A549 (cell line): ENCODE results near the gene BRD1. TPM values are rescaled to one million over a fixed set of nuclear protein-coding genes. Genes with fewer than 3 reads are reported as not detected.
A peak's percentile ranks its signal among the peaks of the same experiment; 100 is the strongest.

ENCODE experiments used
- ATAC-seq, 2 experiments: fragments of 200-7000 bp in 1 of 2; fragments of >200 bp in 1 of 2; cut with Nextera tagmentation in 1 of 2; cut with Tn5 transposase in 1 of 2; 3 replicates each; pipeline versions ENCODE4 v1.8.0 to v1.9.1; 2018 to 2020; ENCODE audit warnings: mild to moderate bottlenecking in 1 of 2, moderate library complexity in 1 of 2
- CTCF ChIA-PET: fragments of 300-600 bp; sonication (Branson Sonifier 250); formaldehyde crosslinking; extraction: SDS; loops from one replicate; lab custom pipeline; 2021; ENCODE audit warnings: antibody characterized with exemption, inconsistent platforms; lab: Yijun Ruan, JAX
- POLR2A ChIA-PET: fragments of 350-600 bp; formaldehyde crosslinking; extraction: SDS; loops from one replicate; lab custom pipeline; 2021; ENCODE audit warnings: antibody characterized with exemption, inconsistent platforms; lab: Yijun Ruan, JAX
- DNase-seq, 2 experiments: peaks; one replicate each; pipeline versions ENCODE4 v3.0.0 to v3.0.0-alpha.2; 2011 to 2016; ENCODE audit warnings: low read depth in 1 of 2, low spot score in 1 of 2
- FAIRE-seq: peaks from 2 replicates; lab custom pipeline; 2011; peaks lifted over from hg19 to GRCh38; lab: Jason Lieb, UNC
- H3K27ac ChIP-seq, 2 experiments: fragments of >200 bp; sonication (Bioruptor Twin); formaldehyde crosslinking; 3 replicates each; pipeline ENCODE4 v1.5.1; 2016 to 2017
- H3K4me1 ChIP-seq: fragments of >200 bp; sonication (Bioruptor Twin); formaldehyde crosslinking; 3 replicates; pipeline ENCODE4 v1.6.1; 2016
- H3K4me2 ChIP-seq: fragments of >200 bp; sonication (Bioruptor Twin); formaldehyde crosslinking; 3 replicates; pipeline ENCODE4 v1.6.1; 2016
- H3K4me3 ChIP-seq: fragments of >200 bp; sonication (Bioruptor Twin); formaldehyde crosslinking; 3 replicates; pipeline ENCODE4 v1.5.1; 2016
- H3K9me3 ChIP-seq: fragments of >200 bp; sonication (Bioruptor Twin); formaldehyde crosslinking; 3 replicates; pipeline ENCODE4 v1.6.1; 2016
- ATOH8 ChIP-seq: fragments of 250-450 bp; sonication (Bioruptor Pico); IDR thresholded peaks from 2 replicates; pipeline ENCODE4 v1.5.0; 2020; ENCODE audit warnings: low read depth, mild to moderate bottlenecking, moderate library complexity
- CBX2 ChIP-seq: fragments of 200-600 bp; sonication (generic); IDR thresholded peaks from 2 replicates; pipeline ENCODE4 v1.6.1; 2016; ENCODE audit warnings: low read depth, mild to moderate bottlenecking, borderline replicate concordance
- CBX8 ChIP-seq: fragments of 200-600 bp; sonication (generic); IDR thresholded peaks from 2 replicates; pipeline ENCODE4 v1.6.1; 2016
- CHD2 ChIP-seq: fragments of 150-350 bp; IDR thresholded peaks from 2 replicates; pipeline ENCODE4 v1.6.1; 2014; ENCODE audit warnings: low read length; ENCODE audit not compliant: partially characterized antibody
- ELK1 ChIP-seq: fragments of 150-350 bp; IDR thresholded peaks from 2 replicates; pipeline ENCODE4 v1.6.1; 2014; ENCODE audit warnings: low read depth, mild to moderate bottlenecking, low read length
- FOXS1 ChIP-seq: fragments of 250-450 bp; sonication (Bioruptor Pico); IDR thresholded peaks from 2 replicates; pipeline ENCODE4 v1.5.0; 2020; ENCODE audit warnings: mild to moderate bottlenecking, moderate library complexity
- GATA3 ChIP-seq: IDR thresholded peaks from 2 replicates; pipeline ENCODE4 v1.6.1; 2012; ENCODE audit warnings: borderline replicate concordance
- HDAC2 ChIP-seq: fragments of 200-600 bp; sonication (generic); IDR thresholded peaks from 2 replicates; pipeline ENCODE4 v1.6.1; 2016
- HOXB13 ChIP-seq: fragments of 250-450 bp; sonication (Bioruptor Pico); IDR thresholded peaks from 2 replicates; pipeline ENCODE4 v1.5.0; 2020; ENCODE audit warnings: low read depth, mild to moderate bottlenecking, moderate library complexity
- JUN ChIP-seq, 2 experiments: fragments of >200 bp; sonication (Bioruptor Twin); formaldehyde crosslinking; IDR thresholded peaks; 2 replicates in 1 of 2; 3 replicates in 1 of 2; pipeline ENCODE4 v1.6.1; 2016 to 2017
- MAX ChIP-seq: IDR thresholded peaks from 2 replicates; pipeline ENCODE4 v1.6.1; 2012
- MYC ChIP-seq: IDR thresholded peaks from 2 replicates; pipeline ENCODE4 v1.6.1; 2012; ENCODE audit warnings: mild to moderate bottlenecking, inconsistent platforms, low read length, improper control_type of control experiment, borderline replicate concordance
- NFE2L2 ChIP-seq: fragments of 150-350 bp; conservative IDR thresholded peaks from 2 replicates; pipeline ENCODE4 v1.6.1; 2014; ENCODE audit warnings: low read length
- PBX3 ChIP-seq: IDR thresholded peaks from 2 replicates; pipeline ENCODE4 v1.6.1; 2012
- PHF8 ChIP-seq: fragments of 200-600 bp; sonication (generic); IDR thresholded peaks from 2 replicates; pipeline ENCODE4 v1.6.1; 2016; ENCODE audit warnings: low read depth, mild to moderate bottlenecking, antibody characterized with exemption, moderate library complexity, borderline replicate concordance
- POLR2AphosphoS2 ChIP-seq: conservative IDR thresholded peaks from 2 replicates; pipeline ENCODE4 v1.6.1; 2012; ENCODE audit warnings: low read length, improper control_type of control experiment, inconsistent platforms
- RAD21 ChIP-seq, 2 experiments: fragments of >200 bp in 1 of 2; sonication (Bioruptor Twin) in 1 of 2; formaldehyde crosslinking in 1 of 2; IDR thresholded peaks in 1 of 2; conservative IDR thresholded peaks in 1 of 2; 2 replicates in 1 of 2; 3 replicates in 1 of 2; pipeline ENCODE4 v1.6.1; 2012 to 2018; ENCODE audit warnings: inconsistent platforms in 1 of 2
- RFX5 ChIP-seq: fragments of 450-650 bp; IDR thresholded peaks from 2 replicates; pipeline ENCODE4 v1.7.1; 2014; ENCODE audit warnings: antibody characterized with exemption, mild to moderate bottlenecking, moderate library complexity
- TFCP2L1 ChIP-seq: fragments of 250-450 bp; sonication (Bioruptor Pico); IDR thresholded peaks from 2 replicates; pipeline ENCODE4 v1.5.0; 2021; ENCODE audit warnings: mild to moderate bottlenecking
- ZC3H11A ChIP-seq: fragments of 450-650 bp; IDR thresholded peaks from 2 replicates; pipeline ENCODE4 v1.6.1; 2014; ENCODE audit warnings: antibody characterized with exemption, mild to moderate bottlenecking
- ZFP36 ChIP-seq: fragments of 450-650 bp; IDR thresholded peaks from 2 replicates; pipeline ENCODE4 v1.6.1; 2014; ENCODE audit warnings: borderline replicate concordance; ENCODE audit not compliant: partially characterized antibody
- ZNF302 ChIP-seq: fragments of 250-450 bp; sonication (Bioruptor Pico); IDR thresholded peaks from 2 replicates; pipeline ENCODE4 v1.9.0; 2021; ENCODE audit warnings: inconsistent platforms, mild to moderate bottlenecking, moderate library complexity
- ZSCAN20 ChIP-seq: fragments of 250-450 bp; sonication (Bioruptor Pico); IDR thresholded peaks from 2 replicates; pipeline ENCODE4 v1.8.0; 2022; ENCODE audit warnings: mild to moderate bottlenecking, moderate library complexity
- WGBS: methylation state at CpG from one replicate; pipeline ENCODE4 v1.1.6; 2017; ENCODE audit errors: missing lambda C conversion rate; 5-methylcytosine and 5-hydroxymethylcytosine counted together
- polyA plus RNA-seq, 4 experiments: library from polyadenylated mRNA; depleted of rRNA in 3 of 4; stranded (reverse); fragments of >200 nt; fragmentation: RNase III in 1 of 4; extraction: RNeasy Plus Mini Kit Qiagen cat#74134 plus additional on column Dnase treatment in 1 of 4; gene quantifications; 2 replicates in 3 of 4; 3 replicates in 1 of 4; pipeline ENCODE4 v1.2.3, GENCODE V29; 2011 to 2017
- small RNA-seq, 6 experiments: library from RNA; depleted of rRNA; stranded (forward); fragments of <200 nt; gene quantifications; one replicate each; pipeline ENCODE3, GENCODE V24; 2012

Gene BRD1
- polyA plus RNA-seq, 2 of the 4 experiments (the other 2 are of a cell fraction): 3.7 to 11.5 TPM

- DNase-seq (no peak), FAIRE-seq (no peak), ATAC-seq (peak in 1 of 2 experiments; percentile 62; a peak in 3 of 6 replicates)
- Histone ChIP-seq H3K9me3 (no peaks in the 10 kb centered on the region), H3K27ac (no peak overlapping the region), H3K4me1 (no peaks in the 10 kb centered on the region), H3K4me3 (peak overlapping the region; percentile 22; the same call in 2 of the 3 replicates), H3K4me2 (peak overlapping the region; percentile 59)
- WGBS: 53% methylated on average over 34 of the region's 54 CpGs
- ChIA-PET POLR2A (no interaction called here), CTCF (interaction anchor here (1.0 to 2.0 kb wide), 5 partner anchors 12 to 781 kb away, joined by 3 to 11 read pairs (median 6); no protein-coding TSS in a partner anchor)
- TF ChIP-seq HOXB13 (CRISPR knock-in tag) (no peak), TFCP2L1 (CRISPR knock-in tag) (no peak), GATA3 (no peak), ZC3H11A (no peak), CHD2 (no peak), FOXS1 (no peak), HDAC2 (no peak), RAD21 (conservative IDR thresholded peaks at IDR 0.05 in 1 of 2, IDR thresholded peaks at IDR 0.05 in 1 of 2) (no peak), CBX2 (no peak), CBX8 (no peak)
Observed at GRCh38 chr22:49724030-49724892, 103.4 kb downstream of the BRD1 start.

GRCh38 chr22:49723478-49724029, 104.1 kb downstream of the BRD1 start:
- ChIA-PET CTCF (interaction anchor here (1.5 to 1.7 kb wide), 2 partner anchors 11 to 780 kb away, joined by 5 to 6 read pairs; no protein-coding TSS in a partner anchor), POLR2A (no interaction called here)
- H3K4me1 ChIP-seq: no peaks in the 10 kb centered on the region
- TF ChIP-seq GATA3: no peak
- TF ChIP-seq ZSCAN20: no peak
- TF ChIP-seq ZFP36: no peak
- TF ChIP-seq ZNF302: no peak
- no peak for TF ChIP-seq HOXB13 (CRISPR knock-in tag)
- TF ChIP-seq ATOH8 (CRISPR knock-in tag): no peak
- no peak for TF ChIP-seq NFE2L2
- no peak for TF ChIP-seq MAX
- no peak for TF ChIP-seq MYC
- no peak for TF ChIP-seq RFX5
- TF ChIP-seq JUN (IDR thresholded peaks at IDR 0.05): no peak
- no peak for TF ChIP-seq POLR2AphosphoS2
- TF ChIP-seq TFCP2L1 (CRISPR knock-in tag): no peak
- TF ChIP-seq ELK1: no peak
- TF ChIP-seq PHF8: no peak
- TF ChIP-seq PBX3: no peak
- no peak overlapping the region for H3K4me3 ChIP-seq
- H3K9me3 ChIP-seq: no peaks in the 10 kb centered on the region
- DNase-seq (no peak), ATAC-seq (no peak), FAIRE-seq (no peak)
- 64% methylated on average over 9 of the region's 14 CpGs for WGBS
- no peak overlapping the region for H3K27ac ChIP-seq
- H3K4me2 ChIP-seq: no peak overlapping the region

Small RNAs within 50 kb of the gene (small RNA-seq; reads per million reads assigned to genes)
- gene AL117328.1: 0 reads per million in 6 experiments
- 0 reads per million in 6 experiments for gene RF00017

Other genes starting within 250 kb of the BRD1 start
- 8.6 and 12.3 TPM in 2 replicates for gene ZBED4, start 26.0 kb upstream of the BRD1 start, polyA plus RNA-seq (2011; rRNA removed)
- 8.5 to 9.5 TPM (median 8.9 TPM) in 3 replicates for gene ZBED4, start 26.0 kb upstream of the BRD1 start, polyA plus RNA-seq (2017; fragmentation: RNase III; extraction: RNeasy Plus Mini Kit Qiagen cat#74134 plus additional on column Dnase treatment)
- gene ALG12, start 90.6 kb upstream of the BRD1 start, polyA plus RNA-seq (2011; rRNA removed): 4.4 and 5.2 TPM in 2 replicates
- 6.3 to 9.0 TPM (median 7.7 TPM) in 3 replicates for gene ALG12, start 90.6 kb upstream of the BRD1 start, polyA plus RNA-seq (2017; fragmentation: RNase III; extraction: RNeasy Plus Mini Kit Qiagen cat#74134 plus additional on column Dnase treatment)
- 14.4 and 15.1 TPM in 2 replicates for gene CRELD2, start 90.8 kb upstream of the BRD1 start, polyA plus RNA-seq (2011; rRNA removed)
- gene CRELD2, start 90.8 kb upstream of the BRD1 start, polyA plus RNA-seq (2017; fragmentation: RNase III; extraction: RNeasy Plus Mini Kit Qiagen cat#74134 plus additional on column Dnase treatment): 18.7 to 20.6 TPM (median 18.7 TPM) in 3 replicates
- 3.8 and 4.4 TPM in 2 replicates for gene PIM3, start 132.9 kb upstream of the BRD1 start, polyA plus RNA-seq (2011; rRNA removed)
- gene PIM3, start 132.9 kb upstream of the BRD1 start, polyA plus RNA-seq (2017; fragmentation: RNase III; extraction: RNeasy Plus Mini Kit Qiagen cat#74134 plus additional on column Dnase treatment): 10.3 to 11.3 TPM (median 11.2 TPM) in 3 replicates
- 0.03 TPM in 1 of 2 replicates, not detected in the other for gene IL17REL, start 184.9 kb upstream of the BRD1 start, polyA plus RNA-seq (2011; rRNA removed)
- 0.06 to 0.08 TPM (median 0.07 TPM) in 3 replicates for gene IL17REL, start 184.9 kb upstream of the BRD1 start, polyA plus RNA-seq (2017; fragmentation: RNase III; extraction: RNeasy Plus Mini Kit Qiagen cat#74134 plus additional on column Dnase treatment)
- gene TTLL8, start 230.4 kb upstream of the BRD1 start, polyA plus RNA-seq (2011; rRNA removed): not detected in 2 replicates
- not detected in 3 replicates for gene TTLL8, start 230.4 kb upstream of the BRD1 start, polyA plus RNA-seq (2017; fragmentation: RNase III; extraction: RNeasy Plus Mini Kit Qiagen cat#74134 plus additional on column Dnase treatment)